CD14-positive monocyte (primary cell): ENCODE data around the gene C11orf97. TPM values are rescaled to one million over a fixed set of nuclear protein-coding genes. Genes with fewer than 3 reads are reported as not detected.

Source experiments
- DNase-seq, 3 donors: peaks; one replicate each; pipeline ENCODE4 v3.0.0-alpha.2; 2011 to 2022
- H2AFZ ChIP-seq: 2 replicates; pipeline ENCODE4 v1.6.0; 2012; ENCODE audit warnings: mild to moderate bottlenecking, low read depth, low read length, inconsistent platforms; ENCODE audit not compliant: insufficient read depth, poor library complexity, severe bottlenecking
- H3K27ac ChIP-seq, 2 donors: 1 replicate in 1 of 2; 2 replicates in 1 of 2; pipeline ENCODE4 v1.5.1; 2012 to 2013; ENCODE audit warnings: low read length in 2 of 2, control low read depth in 1 of 2, inconsistent platforms in 1 of 2, low read depth in 1 of 2, mild to moderate bottlenecking in 1 of 2
- H3K27me3 ChIP-seq, 2 donors: one replicate each; pipeline versions ENCODE4 v1.6.0 to v1.6.1; 2011 to 2013; ENCODE audit warnings: low read length in 2 of 2; ENCODE audit not compliant: control insufficient read depth in 2 of 2, insufficient read depth in 2 of 2
- H3K36me3 ChIP-seq, 2 donors: replicated peaks in 1 of 2; 1 replicate in 1 of 2; 2 replicates in 1 of 2; pipeline versions ENCODE4 v1.5.1 to v1.6.1; 2012 to 2013; ENCODE audit warnings: low read length in 2 of 2, control low read depth in 1 of 2, inconsistent platforms in 1 of 2, mild to moderate bottlenecking in 1 of 2; ENCODE audit not compliant: insufficient read depth in 2 of 2, control insufficient read depth in 1 of 2
- H3K4me1 ChIP-seq, 2 donors: 1 replicate in 1 of 2; 2 replicates in 1 of 2; pipeline versions ENCODE4 v1.5.1 to v1.6.1; 2012 to 2013; ENCODE audit warnings: low read length in 2 of 2, control low read depth in 1 of 2, inconsistent platforms in 1 of 2, mild to moderate bottlenecking in 1 of 2, moderate library complexity in 1 of 2; ENCODE audit not compliant: insufficient read depth in 2 of 2, control insufficient read depth in 1 of 2
- H3K4me2 ChIP-seq: replicated peaks from 2 replicates; pipeline ENCODE3; 2012; ENCODE audit warnings: low read length, moderate library complexity, mild to moderate bottlenecking; ENCODE audit not compliant: poor library complexity, severe bottlenecking; ENCODE audit errors: extremely low read depth
- H3K4me3 ChIP-seq, 3 experiments: fragments of 200-600 bp in 1 of 3; sonication (generic) in 1 of 3; replicated peaks in 1 of 3; 1 replicate in 2 of 3; 2 replicates in 1 of 3; pipeline ENCODE4 v1.5.1; 2011 to 2013; ENCODE audit warnings: low read length in 3 of 3, mild to moderate bottlenecking in 3 of 3, control low read depth in 2 of 3, low read depth in 2 of 3, inconsistent platforms in 1 of 3, moderate library complexity in 1 of 3
- H3K79me2 ChIP-seq: 2 replicates; pipeline ENCODE4 v1.6.0; 2012; ENCODE audit warnings: mild to moderate bottlenecking, control low read depth, inconsistent platforms, low read length, moderate library complexity; ENCODE audit not compliant: insufficient read depth
- H3K9ac ChIP-seq: 2 replicates; pipeline ENCODE4 v1.6.0; 2017; ENCODE audit warnings: low read length, mild to moderate bottlenecking; ENCODE audit not compliant: insufficient read depth, poor library complexity, severe bottlenecking
- H3K9me3 ChIP-seq, 2 donors: replicated peaks in 1 of 2; 1 replicate in 1 of 2; 2 replicates in 1 of 2; pipeline versions ENCODE4 v1.5.1 to v1.6.1; 2012 to 2013; ENCODE audit warnings: low read length in 2 of 2, control low read depth in 1 of 2; ENCODE audit not compliant: control insufficient read depth in 1 of 2, insufficient read depth in 1 of 2
- H4K20me1 ChIP-seq: 2 replicates; pipeline ENCODE4 v1.6.0; 2012; ENCODE audit warnings: mild to moderate bottlenecking, low read length, control low read depth, moderate library complexity; ENCODE audit not compliant: insufficient read depth
- H3K27ac Mint-ChIP-seq, 7 donors: one replicate each; pipeline ENCODE4 v1.8.0; 2020; ENCODE audit warnings: mild to moderate bottlenecking in 7 of 7, mixed read lengths in 7 of 7, moderate library complexity in 6 of 7, inconsistent platforms in 2 of 7
- H3K27me3 Mint-ChIP-seq, 3 donors: one replicate each; pipeline ENCODE4 v1.8.0; 2021 to 2022; ENCODE audit warnings: low read depth in 3 of 3, mild to moderate bottlenecking in 3 of 3, mixed read lengths in 3 of 3, moderate library complexity in 3 of 3, inconsistent platforms in 1 of 3
- H3K36me3 Mint-ChIP-seq, 2 donors: one replicate each; pipeline ENCODE4 v1.8.0; 2020; ENCODE audit warnings: mixed read lengths in 2 of 2, inconsistent platforms in 1 of 2, mild to moderate bottlenecking in 1 of 2
- H3K4me1 Mint-ChIP-seq: one replicate; pipeline ENCODE4 v1.8.0; 2020; ENCODE audit warnings: mild to moderate bottlenecking, mixed read lengths
- H3K4me3 Mint-ChIP-seq, 2 donors: one replicate each; pipeline ENCODE4 v1.8.0; 2020; ENCODE audit warnings: mild to moderate bottlenecking in 2 of 2, mixed read lengths in 2 of 2, moderate library complexity in 1 of 2
- H3K9me3 Mint-ChIP-seq, 7 donors: one replicate each; pipeline ENCODE4 v1.8.0; 2020 to 2022; ENCODE audit warnings: mixed read lengths in 7 of 7, mild to moderate bottlenecking in 6 of 7, moderate library complexity in 6 of 7, inconsistent platforms in 2 of 7
- CTCF ChIP-seq: fragments of 200-600 bp; IDR thresholded peaks from one replicate; pipeline ENCODE4 v1.8.0; 2022; ENCODE audit warnings: antibody characterized with exemption, mild to moderate bottlenecking
- WGBS: methylation state at CpG from one replicate; pipeline ENCODE4 v1.1.5; 2013; ENCODE audit warnings: missing lambda C conversion rate; ENCODE audit not compliant: insufficient coverage; 5-methylcytosine and 5-hydroxymethylcytosine counted together
- intact Hi-C, 2 donors: fragments of 100-400 bp; cut with micrococcal nuclease; formaldehyde crosslinking; loops; one replicate each; pipeline versions ENCODE4 v1.15.0 to v1.15.1; 2023
- polyA plus RNA-seq, 3 donors: library from polyadenylated mRNA; depleted of rRNA in 1 of 3; unstranded in 2 of 3; stranded (reverse) in 1 of 3; fragments of 300-500 nt in 2 of 3; fragments of >200 nt in 1 of 3; fragmentation: Illumina TruSeq in 2 of 3; gene quantifications; 1 replicate in 2 of 3; 2 replicates in 1 of 3; pipeline ENCODE4 v1.2.3, GENCODE V29; 2012 to 2021

C11orf97 gene
- polyA plus RNA-seq, 3 donors: not detected

DNA sequence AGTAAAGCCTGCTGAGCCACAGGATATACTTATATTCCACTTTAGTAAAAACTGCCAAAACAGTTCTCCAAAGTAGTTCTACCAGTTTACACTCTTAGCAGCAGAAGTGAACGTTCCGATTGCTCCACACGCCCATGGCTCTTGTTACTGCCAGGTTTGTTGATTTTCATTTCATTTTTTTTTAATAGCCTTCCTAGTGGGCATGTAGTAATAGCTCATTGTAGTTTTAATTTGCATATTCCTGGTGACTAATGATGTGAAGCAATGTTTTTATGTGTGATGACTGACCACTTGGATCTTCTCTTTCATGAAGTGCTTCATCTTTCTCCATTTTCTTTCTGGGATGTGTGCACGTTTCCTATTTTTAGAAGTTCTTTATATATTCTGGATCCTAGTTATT is 4.8 kb upstream of the C11orf97 start:
- Histone ChIP-seq H3K4me3 (no peak overlapping the region), H3K27me3 (peaks cover 0 to 11% of the 10 kb centered on the region in 2 donors), H4K20me1 (no peaks in the 10 kb centered on the region), H3K9ac (no peak overlapping the region), H3K27ac (no peak overlapping the region), H3K4me1 (peaks cover 10 to 16% of the 10 kb centered on the region in 2 donors), H3K36me3 (no peaks in the 10 kb centered on the region), H3K79me2 (no peaks in the 10 kb centered on the region), H3K9me3 (no peaks in the 10 kb centered on the region), H3K4me2 (no peak overlapping the region), H2AFZ (peak overlapping the region; percentile 52)
- Mint-ChIP-seq H3K36me3 (peaks cover 4 to 8% of the 10 kb centered on the region in 2 donors), H3K27ac (peak overlapping the region in 2 of 7 donors; percentile 6 to 78), H3K4me1 (peaks cover 17% of the 10 kb centered on the region), H3K9me3 (no peaks in the 10 kb centered on the region), H3K4me3 (no peak overlapping the region), H3K27me3 (peaks cover 0 to 3% (median 2%) of the 10 kb centered on the region in 3 donors)
- peak; percentile 27 to 59 (median 50) for DNase-seq
- no peak for TF ChIP-seq CTCF
- WGBS: no CpG with 5 or more reads among the region's 4 CpGs
- intact Hi-C loops: loop anchor here (5.0 to 10.0 kb wide), 3 partner anchors 180 to 323 kb away; no protein-coding TSS in a partner anchor

GRCh38 chr11:94513091-94513490 is 830 bp downstream of the C11orf97 start:
- Histone ChIP-seq H3K4me3 (peak overlapping the region in 2 of 3 experiments; percentile 40 to 78), H3K4me2 (peak overlapping the region; percentile 86), H3K9ac (peak overlapping the region; percentile 61), H4K20me1 (no peaks in the 10 kb centered on the region), H3K79me2 (no peaks in the 10 kb centered on the region), H3K9me3 (no peaks in the 10 kb centered on the region), H2AFZ (peak overlapping the region; percentile 84), H3K4me1 (peaks cover 15 to 17% of the 10 kb centered on the region in 2 donors), H3K27me3 (peaks cover 0 to 11% of the 10 kb centered on the region in 2 donors), H3K36me3 (no peaks in the 10 kb centered on the region), H3K27ac (no peak overlapping the region)
- TF ChIP-seq CTCF: no peak
- peak overlapping the region in 1 of 7 donors; percentile 60 for H3K27ac Mint-ChIP-seq
- H3K36me3 Mint-ChIP-seq: peaks cover 0 to 3% of the 10 kb centered on the region in 2 donors
- intact Hi-C loops: no loop called here
- H3K9me3 Mint-ChIP-seq: peaks cover 0 to 2% (median 0%) of the 10 kb centered on the region in 7 donors
- peaks cover 23% of the 10 kb centered on the region for H3K4me1 Mint-ChIP-seq
- peaks cover 0 to 4% (median 3%) of the 10 kb centered on the region in 3 donors for H3K27me3 Mint-ChIP-seq
- no peak for DNase-seq
- no CpG with 5 or more reads among the region's 2 CpGs for WGBS
- H3K4me3 Mint-ChIP-seq: peak overlapping the region; percentile 85 to 96
